ENCODE measurements around the gene PROP1.
A peak's percentile ranks its signal among the peaks of the same experiment; 100 is the strongest.
"Not testable (repeated sequence)": the region's sequence is repeated elsewhere in the genome, so short reads cannot be mapped to it uniquely, and the experiment has no call there.

The PROP1 gene

DNA sequence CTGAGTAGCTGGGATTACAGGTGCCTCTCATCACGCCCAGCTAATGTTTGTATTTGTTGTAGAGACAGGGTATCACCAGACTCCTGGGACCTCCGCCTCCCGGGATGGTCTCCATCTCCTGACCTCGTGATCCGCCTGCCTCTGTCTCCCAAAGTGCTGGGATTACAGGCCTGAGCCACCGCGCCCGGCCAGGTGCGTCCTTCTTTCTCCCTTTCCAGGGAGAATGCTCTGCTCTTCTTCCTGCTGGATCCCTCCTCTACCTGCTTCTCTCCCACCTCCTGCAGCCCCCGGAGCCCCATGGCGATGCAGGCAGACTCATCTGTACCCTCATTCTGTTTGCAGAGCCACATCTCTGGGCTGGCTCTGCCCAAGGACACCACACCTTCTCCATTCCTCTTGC lies 42.9 kb downstream of the PROP1 start:
- DNase-seq; intact Hi-C loops (cut with DNase I): not testable (repeated sequence)

DNA sequence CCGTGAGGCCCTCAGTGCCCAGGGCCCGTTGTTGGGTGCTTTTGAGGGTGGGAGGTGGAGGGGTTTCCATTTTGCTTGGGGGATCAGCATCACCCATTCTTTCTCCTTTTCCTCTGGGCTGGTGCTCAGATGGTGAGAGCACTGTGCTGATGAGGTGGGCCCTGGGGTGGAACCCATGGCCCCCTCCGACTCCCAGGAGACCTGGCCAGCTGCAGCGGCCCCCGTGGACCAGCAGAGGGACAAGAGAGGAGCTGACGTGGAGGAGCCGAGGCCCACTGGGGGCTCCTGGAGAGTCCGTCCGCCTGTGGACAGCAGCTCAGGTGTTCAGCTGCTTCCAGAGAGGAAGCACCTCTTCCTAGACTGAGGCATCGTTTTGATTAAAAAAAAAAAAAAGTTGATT lies 46.4 kb downstream of the PROP1 start:
- DNase-seq; intact Hi-C loops (cut with DNase I): not testable (repeated sequence)

DNA sequence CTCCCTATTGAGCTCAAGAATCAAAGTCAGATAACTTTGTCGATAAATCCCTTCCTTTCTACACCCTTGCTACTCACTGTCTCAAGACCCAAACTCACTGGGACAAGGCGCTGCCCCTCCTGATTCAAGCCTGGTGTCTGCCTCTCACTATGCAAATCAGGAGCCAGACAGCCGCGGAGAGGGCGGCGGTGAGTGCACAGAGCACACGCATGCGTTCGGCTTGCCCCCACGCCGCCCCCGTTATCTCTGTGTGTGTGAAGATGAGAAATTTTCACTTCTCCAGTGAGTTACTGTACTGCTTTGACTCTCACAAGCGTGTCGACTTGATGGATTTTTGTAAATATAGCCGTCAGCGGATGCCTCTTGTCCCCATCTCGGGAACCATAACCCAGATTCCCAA lies 47.0 kb downstream of the PROP1 start:
- intact Hi-C loops (cut with DNase I), result not testable (repeated sequence)
- DNase-seq, result peak in 9 of 42 donors; percentile 8 to 56 (median 24)

DNA sequence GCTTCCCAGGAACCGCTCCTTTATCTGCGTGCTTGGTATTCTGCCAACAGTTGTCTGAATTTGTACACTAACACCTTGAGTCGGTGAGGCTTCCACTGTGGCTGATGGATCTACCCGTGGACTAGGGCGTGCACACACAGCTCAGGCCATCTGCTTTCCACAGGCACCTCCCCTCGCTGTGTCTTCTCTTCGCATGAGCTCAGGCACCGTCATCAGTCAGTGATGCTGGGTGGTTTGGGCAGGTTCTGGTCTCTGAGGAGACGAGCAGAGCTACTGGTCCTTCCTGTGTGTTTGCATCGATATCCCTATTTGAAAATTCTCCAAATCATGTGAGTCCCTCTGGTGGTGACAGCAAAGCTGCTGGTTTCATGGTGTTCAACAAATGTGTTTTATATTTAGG lies 48.1 kb downstream of the PROP1 start:
- DNase-seq; intact Hi-C loops (cut with DNase I): not testable (repeated sequence)

DNA sequence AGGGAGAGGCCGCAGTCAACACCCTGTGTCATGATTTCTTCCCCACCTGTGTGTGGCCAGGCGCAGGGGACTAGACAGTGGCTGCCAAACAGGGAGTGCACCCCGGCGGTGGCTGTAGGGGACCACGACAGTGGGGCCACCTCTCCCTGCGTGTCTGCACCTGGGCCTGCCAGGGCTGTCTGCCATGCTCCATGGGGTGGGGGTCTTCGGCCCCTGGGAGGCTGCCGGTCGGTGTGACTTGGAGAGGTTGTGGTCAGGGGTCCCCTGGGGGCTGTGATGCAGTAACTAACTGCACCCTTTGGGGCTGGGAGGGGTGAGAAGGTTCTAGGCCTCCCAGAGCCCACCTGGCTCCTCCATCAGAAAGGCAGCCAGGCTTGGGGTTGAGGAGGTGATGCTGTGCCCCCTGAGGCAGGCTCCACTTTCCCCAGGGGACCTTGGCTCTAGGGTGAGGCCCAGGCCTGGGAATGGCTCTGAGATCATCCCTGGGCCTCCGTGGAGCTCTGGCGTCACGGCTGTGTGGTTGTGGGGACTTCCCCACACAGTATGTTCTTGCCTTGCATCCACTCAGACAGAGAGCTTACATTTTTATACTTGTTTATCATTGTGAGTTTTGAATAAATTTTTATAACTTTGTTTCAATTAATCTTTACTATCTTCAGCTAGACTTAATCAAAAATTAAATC lies 50.3 kb downstream of the PROP1 start:
- DNase-seq; intact Hi-C loops (cut with DNase I): not testable (repeated sequence)

DNA sequence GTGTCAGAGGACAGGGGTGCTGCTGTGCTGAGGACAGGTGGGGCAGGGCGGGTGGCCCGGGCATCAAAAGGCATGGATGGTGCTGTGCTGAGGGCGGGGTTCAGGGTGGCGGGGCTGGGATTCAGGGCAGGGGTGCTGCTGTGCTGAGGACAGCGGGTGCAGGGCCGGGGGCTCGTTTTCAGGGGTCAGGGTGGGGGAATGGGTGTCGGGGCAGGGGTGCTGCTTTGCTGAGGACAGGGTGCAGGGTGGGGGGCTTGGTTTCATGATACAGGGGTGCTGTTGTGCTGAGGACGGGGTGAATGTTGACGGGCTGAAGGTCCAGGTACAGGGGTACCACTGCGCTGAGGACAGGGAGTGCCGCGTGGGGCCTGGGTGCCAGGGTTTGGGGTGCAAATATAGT lies 50.9 kb downstream of the PROP1 start:
- DNase-seq; intact Hi-C loops (cut with DNase I): not testable (repeated sequence)

DNA sequence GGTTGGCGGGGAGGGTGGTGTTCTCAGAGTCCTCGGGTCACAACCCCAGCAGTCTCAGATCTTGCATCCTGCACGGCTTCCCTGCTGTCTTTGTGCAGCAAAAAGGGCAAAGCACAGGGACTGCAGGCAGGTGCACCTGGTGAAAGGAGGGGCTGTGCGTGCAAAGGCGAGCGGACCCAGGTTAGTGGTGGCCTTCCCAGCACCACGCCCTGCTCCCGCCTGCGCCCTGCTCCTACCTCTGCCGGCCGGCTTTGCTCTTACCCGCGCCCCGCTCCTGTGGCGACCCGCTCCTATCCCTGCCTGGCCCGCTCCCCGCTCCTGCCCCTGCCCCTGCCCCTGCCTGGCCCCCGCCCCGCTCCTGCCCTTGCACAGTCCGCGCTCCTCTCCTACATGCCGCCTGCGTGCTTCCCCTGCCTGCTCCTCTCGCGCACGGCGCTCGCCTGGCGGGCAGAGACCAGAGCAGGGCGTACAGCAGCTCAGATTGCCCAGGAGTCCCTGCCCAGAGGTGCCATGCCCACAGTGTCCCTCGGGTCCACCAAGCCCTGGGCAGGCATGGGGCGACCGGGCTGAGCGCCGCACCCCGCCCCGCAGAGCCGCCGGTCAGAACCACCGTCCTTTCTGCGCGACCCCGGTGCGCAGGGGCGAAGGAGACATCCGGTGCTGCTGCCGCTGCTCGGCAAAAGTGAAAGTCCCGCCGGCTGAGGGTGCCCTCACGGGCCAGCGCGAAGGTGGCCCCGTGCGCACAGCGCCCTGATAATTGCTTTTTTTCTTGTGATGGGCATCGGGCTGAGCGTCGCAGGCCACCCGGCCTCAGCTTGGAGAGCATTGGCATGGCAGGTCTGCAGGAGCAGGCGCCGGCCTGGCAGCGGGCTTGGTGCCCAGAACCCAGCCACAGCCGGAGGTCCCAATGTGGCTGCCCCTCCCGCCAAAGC lies 52.0 kb downstream of the PROP1 start:
- DNase-seq; intact Hi-C loops (cut with DNase I): not testable (repeated sequence)

DNA sequence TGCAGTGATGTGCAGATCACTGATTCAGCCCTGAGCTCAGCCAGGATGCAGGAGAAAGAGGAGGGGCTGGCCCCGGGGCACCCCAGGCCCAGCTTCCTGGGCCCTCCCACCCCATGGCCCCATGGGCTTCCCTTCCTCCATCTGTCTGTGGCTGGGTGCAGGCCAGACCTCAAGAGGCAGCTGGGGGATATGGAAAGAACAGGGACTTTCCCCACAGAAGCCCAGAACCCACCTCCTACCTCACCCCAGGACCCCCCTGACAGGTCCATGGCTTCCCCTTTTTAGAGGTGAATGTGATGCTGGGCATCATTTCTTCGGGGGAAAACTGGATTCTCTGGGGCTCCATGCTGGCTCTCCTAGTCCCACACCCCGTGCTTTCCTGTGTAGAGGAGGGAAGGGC lies 53.1 kb downstream of the PROP1 start:
- intact Hi-C loops (cut with DNase I); DNase-seq: not testable (repeated sequence)

Measured in head of caudate nucleus (tissue), 42 donors.